Panc1 (cell line): ENCODE results near the gene BLTP2. TPM values are rescaled to one million over a fixed set of nuclear protein-coding genes. Genes with fewer than 3 reads are reported as not detected.

Experiments
- ATAC-seq: fragments of 200-7000 bp; cut with Tn5 transposase; 2 replicates; pipeline ENCODE4 v1.9.1; 2020; ENCODE audit warnings: mild to moderate bottlenecking, moderate library complexity
- BruUV-seq: library from RNA; stranded (reverse); fragments of 400-500 nt; replicated peaks from 2 replicates; lab custom pipeline; 2021; lab: Mats Ljungman, UMichigan
- CTCF ChIA-PET: fragments of 300-600 bp; sonication (Branson Sonifier 250); formaldehyde crosslinking; loops from one replicate; lab custom pipeline; 2022; ENCODE audit warnings: antibody characterized with exemption; lab: Charles Lee
- POLR2A ChIA-PET: fragments of 300-600 bp; sonication (Branson Sonifier 250); formaldehyde crosslinking; loops from one replicate; lab custom pipeline; 2022; ENCODE audit warnings: antibody characterized with exemption; lab: Charles Lee
- DNase-seq: peaks from one replicate; pipeline ENCODE4 v3.0.0-alpha.2; 2010; ENCODE audit warnings: low read depth, low spot score
- H3K27ac ChIP-seq: 2 replicates; pipeline ENCODE4 v1.5.1; 2011; ENCODE audit warnings: mild to moderate bottlenecking, low read length, inconsistent platforms
- H3K27me3 ChIP-seq: fragments of 200-500 bp; sonication (Bioruptor generic); 2 replicates; pipeline ENCODE4 v1.6.0; 2014; ENCODE audit warnings: low read length, inconsistent platforms; ENCODE audit not compliant: control insufficient read depth, insufficient read depth
- H3K36me3 ChIP-seq: fragments of 200-500 bp; sonication (Bioruptor generic); 2 replicates; pipeline ENCODE4 v1.5.1; 2014; ENCODE audit warnings: inconsistent platforms, mild to moderate bottlenecking, low read length, moderate library complexity; ENCODE audit not compliant: control insufficient read depth, insufficient read depth
- H3K4me1 ChIP-seq: 2 replicates; pipeline ENCODE4 v1.5.1; 2011; ENCODE audit warnings: inconsistent platforms, mild to moderate bottlenecking, low read length, moderate library complexity; ENCODE audit not compliant: control insufficient read depth, insufficient read depth
- H3K4me3 ChIP-seq, 2 experiments: 2 replicates each; pipeline ENCODE4 v1.5.1; 2011 to 2012; ENCODE audit warnings: low read depth in 2 of 2, low read length in 2 of 2, mild to moderate bottlenecking in 2 of 2, inconsistent platforms in 1 of 2, moderate library complexity in 1 of 2
- H3K9me3 ChIP-seq: fragments of 200-500 bp; sonication (Bioruptor generic); 2 replicates; pipeline ENCODE4 v1.5.1; 2014; ENCODE audit warnings: low read depth, mild to moderate bottlenecking, inconsistent platforms, low read length, moderate library complexity; ENCODE audit not compliant: control insufficient read depth, insufficient read depth
- CTCF ChIP-seq: fragments of 450-650 bp; IDR thresholded peaks from 2 replicates; pipeline ENCODE4 v1.5.1; 2017; ENCODE audit warnings: mild to moderate bottlenecking
- POLR2AphosphoS5 ChIP-seq: IDR thresholded peaks from 2 replicates; pipeline ENCODE4 v1.6.1; 2012; ENCODE audit warnings: mild to moderate bottlenecking, low read depth, low read length, moderate library complexity
- REST ChIP-seq, 2 experiments: IDR thresholded peaks; 2 replicates each; pipeline ENCODE4 v1.6.1; 2011 to 2012; ENCODE audit warnings: low read depth in 2 of 2, control low read depth in 1 of 2, low read length in 1 of 2, mild to moderate bottlenecking in 1 of 2, moderate library complexity in 1 of 2; ENCODE audit not compliant: insufficient read depth in 1 of 2
- SIN3A ChIP-seq: IDR thresholded peaks from 2 replicates; pipeline ENCODE4 v1.6.1; 2012; ENCODE audit warnings: low read depth, mild to moderate bottlenecking, low read length, moderate library complexity, borderline replicate concordance; ENCODE audit not compliant: insufficient read depth
- TCF7L2 ChIP-seq: IDR thresholded peaks from 2 replicates; pipeline ENCODE4 v1.6.1; 2011; ENCODE audit warnings: mild to moderate bottlenecking, low read depth, low read length, inconsistent platforms
- in situ Hi-C: cut with HindIII; loops from 2 replicates; pipeline ENCODE4 v1.10.0; 2016; ENCODE audit warnings: low sequenced_read_pairs, low pct_unique_long_range_greater_than_20kb
- intact Hi-C: fragments of 100-400 bp; cut with micrococcal nuclease; formaldehyde crosslinking; loops from one replicate; pipeline ENCODE4 v1.10.0; 2022; ENCODE audit not compliant: unreplicated experiment
- total RNA-seq: library from RNA; stranded (reverse); gene quantifications from one replicate; pipeline ENCODE4 v1.2.1, GENCODE V29; 2021; ENCODE audit not compliant: unreplicated experiment

The BLTP2 gene
- total RNA-seq, 1 experiment from 2014 or later: 271 TPM

- DNase-seq (no peak), ATAC-seq (no peak)
- Histone ChIP-seq H3K4me3 (no peak overlapping the region), H3K9me3 (no peaks in the 10 kb centered on the region), H3K4me1 (no peaks in the 10 kb centered on the region), H3K27me3 (no peaks in the 10 kb centered on the region), H3K27ac (no peak overlapping the region), H3K36me3 (peaks cover 27% of the 10 kb centered on the region)
- no TSS peak for BruUV-seq
- intact Hi-C loops: no loop called here
- POLR2A ChIA-PET: no interaction called here
- in situ Hi-C loops: no loop called here
- CTCF ChIA-PET: no interaction called here
- TF ChIP-seq POLR2AphosphoS5: no peak
- TF ChIP-seq REST (IDR thresholded peaks at IDR 0.05; ENCODE audit: insufficient read depth in 1 of 2, low read depth in 2 of 2, low read length in 1 of 2): no peak
- no peak for TF ChIP-seq SIN3A
- TF ChIP-seq CTCF: no peak
- no peak for TF ChIP-seq TCF7L2
Observed at GRCh38 chr17:28669918-28670317, 25.0 kb upstream of the BLTP2 start.

- H3K27ac ChIP-seq: no peak overlapping the region
- peaks cover 16% of the 10 kb centered on the region for H3K36me3 ChIP-seq
- TF ChIP-seq TCF7L2: no peak
- no peak for TF ChIP-seq SIN3A
- no peak for TF ChIP-seq CTCF
- TF ChIP-seq REST (IDR thresholded peaks at IDR 0.05; ENCODE audit: insufficient read depth in 1 of 2, low read depth in 2 of 2, low read length in 1 of 2): no peak
- TF ChIP-seq POLR2AphosphoS5: no peak
- POLR2A ChIA-PET: interaction anchor here (0.6 to 0.8 kb wide), 2 partner anchors 9 to 56 kb away, joined by 3 read pairs; no protein-coding TSS in a partner anchor
- BruUV-seq: no TSS peak
- no peak overlapping the region for H3K4me3 ChIP-seq
- no peaks in the 10 kb centered on the region for H3K27me3 ChIP-seq
- no peaks in the 10 kb centered on the region for H3K9me3 ChIP-seq
- ATAC-seq (no peak), DNase-seq (no peak)
- in situ Hi-C loops (no loop called here), intact Hi-C loops (no loop called here)
- H3K4me1 ChIP-seq: peaks cover 8% of the 10 kb centered on the region
- CTCF ChIA-PET: no interaction called here
Observed at GRCh38 chr17:28667870-28668269, 22.9 kb upstream of the BLTP2 start.
